ENCODE data around the gene FAM219A.

FAM219A gene

DNA sequence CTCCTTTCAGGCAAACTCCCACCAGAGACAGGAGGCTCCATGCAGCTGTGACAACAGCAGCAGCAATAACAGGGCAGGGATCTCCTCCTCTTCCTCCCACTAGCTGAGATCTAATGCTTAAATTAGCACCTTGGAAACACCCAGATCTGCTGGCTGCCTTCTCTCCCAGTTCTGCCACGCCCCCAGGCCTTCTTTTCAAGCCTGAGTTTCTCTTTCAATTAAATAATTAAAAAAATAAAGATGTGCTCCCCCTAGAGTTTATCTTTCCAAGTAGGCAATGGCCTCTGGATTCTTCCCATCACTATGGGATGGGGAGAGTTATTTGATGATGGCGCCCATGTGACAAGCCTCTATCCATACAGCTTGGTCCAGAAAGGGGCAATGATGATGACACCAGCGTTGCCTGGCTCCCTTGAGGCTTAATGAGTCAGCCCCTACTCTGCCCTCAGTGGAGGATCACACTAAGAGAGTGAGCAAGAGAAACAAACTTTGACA lies 3.8 kb downstream of the FAM219A start:
- Histone ChIP-seq H3K36me3 (ENCODE audit: insufficient read depth, low read length) (no peaks in the 10 kb centered on the region), H2AFZ (ENCODE audit: low read length) (no peak overlapping the region), H3F3A (ENCODE audit: insufficient read depth, low read length) (no peaks in the 10 kb centered on the region), H3K79me2 (ENCODE audit: insufficient read depth, low read length) (no peaks in the 10 kb centered on the region), H3K4me1 (ENCODE audit: insufficient read depth, low read length, severe bottlenecking) (peaks cover 17% of the 10 kb centered on the region), H3K27me3 (ENCODE audit: insufficient read depth, low read length) (no peaks in the 10 kb centered on the region), H4K20me1 (ENCODE audit: insufficient read depth, low read length) (0 out of 2 replicates have a peak, but pooled peaks cover 2% of the 10 kb centered on the region), H3K9ac (ENCODE audit: low read length) (no peak overlapping the region), H3K4me3 (ENCODE audit: low read depth, low read length, poor library complexity, severe bottlenecking) (no peak overlapping the region), H3K9me3 (ENCODE audit: low read length) (no peaks in the 10 kb centered on the region), H3K4me2 (ENCODE audit: low read length) (no peak overlapping the region), H3K27ac (ENCODE audit: low read depth, low read length, poor library complexity, severe bottlenecking) (no peak overlapping the region), H3K9me2 (ENCODE audit: low read depth, low read length) (no peaks in the 10 kb centered on the region)
- no peak for TF ChIP-seq EZH2 (IDR thresholded peaks at IDR 0.05; ENCODE audit: borderline replicate concordance, low read length)
- TF ChIP-seq, protein P1, sequence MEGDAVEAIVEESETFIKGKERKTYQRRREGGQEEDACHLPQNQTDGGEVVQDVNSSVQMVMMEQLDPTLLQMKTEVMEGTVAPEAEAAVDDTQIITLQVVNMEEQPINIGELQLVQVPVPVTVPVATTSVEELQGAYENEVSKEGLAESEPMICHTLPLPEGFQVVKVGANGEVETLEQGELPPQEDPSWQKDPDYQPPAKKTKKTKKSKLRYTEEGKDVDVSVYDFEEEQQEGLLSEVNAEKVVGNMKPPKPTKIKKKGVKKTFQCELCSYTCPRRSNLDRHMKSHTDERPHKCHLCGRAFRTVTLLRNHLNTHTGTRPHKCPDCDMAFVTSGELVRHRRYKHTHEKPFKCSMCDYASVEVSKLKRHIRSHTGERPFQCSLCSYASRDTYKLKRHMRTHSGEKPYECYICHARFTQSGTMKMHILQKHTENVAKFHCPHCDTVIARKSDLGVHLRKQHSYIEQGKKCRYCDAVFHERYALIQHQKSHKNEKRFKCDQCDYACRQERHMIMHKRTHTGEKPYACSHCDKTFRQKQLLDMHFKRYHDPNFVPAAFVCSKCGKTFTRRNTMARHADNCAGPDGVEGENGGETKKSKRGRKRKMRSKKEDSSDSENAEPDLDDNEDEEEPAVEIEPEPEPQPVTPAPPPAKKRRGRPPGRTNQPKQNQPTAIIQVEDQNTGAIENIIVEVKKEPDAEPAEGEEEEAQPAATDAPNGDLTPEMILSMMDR (IDR thresholded peaks at IDR 0.05; ENCODE audit: low read length) = no peak

DNA sequence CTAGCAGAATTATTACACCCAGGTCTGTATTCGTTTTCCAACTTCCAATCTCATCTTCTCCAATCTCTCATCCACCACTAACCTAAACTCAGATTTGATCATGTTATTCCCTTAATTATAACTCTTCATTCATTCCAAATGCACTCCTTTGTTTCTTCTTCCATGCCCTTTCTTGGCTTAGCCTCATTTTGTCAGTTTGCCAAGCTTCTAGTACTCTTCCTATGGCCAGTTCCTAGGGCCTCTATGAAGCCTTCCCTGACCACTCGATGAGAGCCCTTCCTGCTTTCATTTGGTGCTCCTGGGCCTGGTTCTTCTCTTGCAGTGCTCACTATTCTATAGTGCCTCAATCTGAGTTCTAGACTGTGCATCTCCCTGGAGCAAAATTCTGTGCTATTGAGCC lies 5.8 kb downstream of the FAM219A start:
- H3K4me1 ChIP-seq (ENCODE audit: insufficient read depth, low read length, severe bottlenecking) = peaks cover 11% of the 10 kb centered on the region
- H3K27me3 ChIP-seq (ENCODE audit: insufficient read depth, low read length) = no peaks in the 10 kb centered on the region
- no peaks in the 10 kb centered on the region for H3K9me2 ChIP-seq (ENCODE audit: low read depth, low read length)
- H3K36me3 ChIP-seq (ENCODE audit: insufficient read depth, low read length) = no peaks in the 10 kb centered on the region
- H3K27ac ChIP-seq (ENCODE audit: low read depth, low read length, poor library complexity, severe bottlenecking) = no peak overlapping the region
- no peak for TF ChIP-seq EZH2 (IDR thresholded peaks at IDR 0.05; ENCODE audit: borderline replicate concordance, low read length)
- TF ChIP-seq, protein P1 (IDR thresholded peaks at IDR 0.05; ENCODE audit: low read length) = no peak
- H4K20me1 ChIP-seq (ENCODE audit: insufficient read depth, low read length) = 0 out of 2 replicates have a peak, but pooled peaks cover 2% of the 10 kb centered on the region
- no peaks in the 10 kb centered on the region for H3F3A ChIP-seq (ENCODE audit: insufficient read depth, low read length)
- no peaks in the 10 kb centered on the region for H3K9me3 ChIP-seq (ENCODE audit: low read length)
- H3K4me3 ChIP-seq (ENCODE audit: low read depth, low read length, poor library complexity, severe bottlenecking) = no peak overlapping the region
- no peaks in the 10 kb centered on the region for H3K79me2 ChIP-seq (ENCODE audit: insufficient read depth, low read length)
- no peak overlapping the region for H2AFZ ChIP-seq (ENCODE audit: low read length)
- no peak overlapping the region for H3K9ac ChIP-seq (ENCODE audit: low read length)
- no peak overlapping the region for H3K4me2 ChIP-seq (ENCODE audit: low read length)

DNA sequence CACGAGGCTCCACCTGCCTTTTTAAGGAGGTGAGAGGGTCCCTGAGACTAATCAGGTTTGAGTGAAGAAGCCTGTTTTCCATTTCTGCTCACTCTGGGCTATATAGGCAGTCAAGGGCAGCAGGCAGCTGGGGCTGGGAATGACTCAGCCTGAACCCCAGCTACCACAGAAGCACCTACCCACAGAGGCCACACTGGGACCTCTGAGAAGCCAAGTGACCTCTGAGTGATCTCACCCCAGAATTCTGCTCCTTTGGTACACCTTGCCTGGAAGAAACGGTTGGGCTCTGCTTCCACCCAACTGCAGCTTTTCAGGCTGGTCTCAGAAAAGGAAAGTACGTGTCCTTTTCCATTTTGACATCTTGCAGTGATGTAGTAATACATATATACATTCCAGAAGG lies 6.8 kb downstream of the FAM219A start:
- Histone ChIP-seq H3K27me3 (ENCODE audit: insufficient read depth, low read length) (no peaks in the 10 kb centered on the region), H2AFZ (ENCODE audit: low read length) (no peak overlapping the region), H4K20me1 (ENCODE audit: insufficient read depth, low read length) (0 out of 2 replicates have a peak, but pooled peaks cover 2% of the 10 kb centered on the region)

More for the DNA sequence above, 6.8 kb downstream of the FAM219A start:
- no peaks in the 10 kb centered on the region for H3K9me2 ChIP-seq (ENCODE audit: low read depth, low read length)
- peaks cover under 1% of the 10 kb centered on the region for H3K4me1 ChIP-seq (ENCODE audit: insufficient read depth, low read length, severe bottlenecking)
- H3K9me3 ChIP-seq (ENCODE audit: low read length) = no peaks in the 10 kb centered on the region
- H3K36me3 ChIP-seq (ENCODE audit: insufficient read depth, low read length) = no peaks in the 10 kb centered on the region
- H3K9ac ChIP-seq (ENCODE audit: low read length) = no peak overlapping the region
- H3F3A ChIP-seq (ENCODE audit: insufficient read depth, low read length) = no peaks in the 10 kb centered on the region
- TF ChIP-seq, protein P1 (IDR thresholded peaks at IDR 0.05; ENCODE audit: low read length) = no peak
- TF ChIP-seq EZH2 (IDR thresholded peaks at IDR 0.05; ENCODE audit: borderline replicate concordance, low read length) = no peak
- H3K4me2 ChIP-seq (ENCODE audit: low read length) = no peak overlapping the region
- no peaks in the 10 kb centered on the region for H3K79me2 ChIP-seq (ENCODE audit: insufficient read depth, low read length)
- H3K27ac ChIP-seq (ENCODE audit: low read depth, low read length, poor library complexity, severe bottlenecking) = no peak overlapping the region
- H3K4me3 ChIP-seq (ENCODE audit: low read depth, low read length, poor library complexity, severe bottlenecking) = no peak overlapping the region

Measured in OCI-LY1 (cell line).